HuH-7.5 (cell line): ENCODE measurements around the gene RMND5B.
A peak's percentile ranks its signal among the peaks of the same experiment; 100 is the strongest.
"Not testable (repeated sequence)": the region's sequence is repeated elsewhere in the genome, so short reads cannot be mapped to it uniquely, and the experiment has no call there.

Experiments
- DNase-seq: peaks from one replicate; pipeline ENCODE4 v3.0.0; 2011; ENCODE audit warnings: low spot score

The RMND5B gene

DNA sequence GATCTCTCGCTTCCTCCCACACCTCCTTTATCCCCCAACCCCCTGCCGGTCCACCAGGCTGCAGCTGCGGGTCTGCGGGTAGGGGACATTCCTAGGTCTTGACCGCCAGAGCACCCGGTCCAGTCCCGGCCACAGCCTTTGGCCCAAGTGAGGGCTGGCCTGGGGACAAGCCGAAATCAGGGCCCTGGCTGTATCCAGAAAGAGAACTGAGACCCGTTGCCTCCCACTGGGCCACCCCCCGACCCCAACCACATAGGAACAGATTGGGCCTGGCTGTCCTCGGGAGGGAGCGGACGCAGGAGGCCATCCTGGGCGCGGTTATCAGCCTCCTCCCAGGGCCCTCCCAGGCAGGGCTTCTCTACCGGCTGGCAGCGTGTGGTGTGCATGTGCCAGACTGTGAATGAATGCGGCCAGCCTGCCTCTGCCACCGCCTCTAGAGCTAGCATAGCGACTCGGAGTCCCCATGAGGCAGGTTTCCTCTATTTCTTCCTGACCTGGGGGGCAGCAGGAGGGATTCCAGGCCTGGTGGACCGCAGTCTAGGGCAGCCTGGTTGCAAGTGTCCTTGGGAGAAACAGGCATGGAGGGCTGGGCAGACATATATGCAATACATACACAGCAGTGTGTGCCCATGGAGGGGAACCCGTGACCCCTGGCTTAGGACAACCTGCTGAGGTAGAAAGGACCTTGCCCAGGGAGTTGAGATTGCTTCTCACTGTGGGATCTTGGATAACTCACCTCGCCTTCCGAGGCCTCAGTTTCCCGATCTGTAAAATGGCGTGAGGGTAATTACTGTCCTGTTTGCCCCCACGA is 16.3 kb upstream of the RMND5B start:
- DNase-seq = peak; percentile 53

- no peak for DNase-seq
These were observed 15.5 kb upstream of the RMND5B start for GRCh38 chr5:178115136-178115813.

DNA sequence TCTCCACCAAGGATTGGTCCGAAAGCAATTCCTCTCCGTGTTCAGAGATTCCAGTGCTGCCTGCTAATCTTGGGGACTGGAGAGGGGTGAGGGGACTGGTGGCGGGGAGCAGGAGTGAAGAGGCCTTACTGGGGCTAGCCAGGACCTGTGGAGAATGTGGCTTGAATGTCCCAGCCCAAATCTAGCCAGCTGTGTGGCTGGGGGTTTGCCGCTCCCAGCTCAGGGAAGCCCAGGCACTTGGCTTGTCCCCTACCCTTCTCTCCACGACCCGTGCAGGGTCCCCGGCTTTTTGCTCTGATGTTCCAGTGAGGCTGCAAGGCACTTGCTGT is 15.0 kb upstream of the RMND5B start:
- DNase-seq = no peak

DNA sequence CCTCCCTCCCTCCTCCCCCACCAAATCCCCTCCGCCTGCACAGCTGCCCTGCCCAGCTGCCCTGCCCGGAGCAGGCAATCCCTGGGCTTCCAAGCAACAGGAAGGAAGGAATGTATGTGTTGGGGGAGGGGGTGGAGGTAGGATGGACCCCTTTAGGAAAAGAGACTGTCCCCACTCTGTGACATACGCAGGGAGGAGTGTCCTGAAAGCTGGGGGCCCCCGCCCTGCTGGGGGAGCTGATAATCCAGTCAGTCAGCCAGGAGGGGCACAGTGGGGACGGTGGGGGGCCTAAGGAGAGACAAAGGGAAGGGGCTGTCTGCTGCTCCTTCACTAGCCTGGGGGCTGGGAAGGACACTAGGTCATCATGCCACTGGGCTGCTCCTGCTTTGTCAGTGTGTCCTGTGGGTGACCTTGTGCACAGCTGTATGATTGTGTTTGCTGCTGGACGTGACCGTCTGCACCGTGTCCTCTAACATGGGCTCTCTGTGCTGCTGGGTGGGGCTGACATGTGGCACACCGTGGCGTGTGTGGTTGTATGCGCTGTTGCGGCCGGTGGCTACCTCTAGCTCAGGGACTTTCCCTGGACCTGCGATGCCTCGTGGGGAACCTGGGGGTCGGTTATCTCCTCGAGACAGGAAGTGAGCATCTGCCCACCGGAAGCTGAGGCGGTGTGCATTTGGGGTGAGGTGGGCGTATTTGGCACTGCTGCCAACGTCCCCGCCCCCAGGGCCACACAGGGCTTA is 14.5 kb upstream of the RMND5B start:
- DNase-seq = no peak

GRCh38 chr5:178117923-178118701 is 12.7 kb upstream of the RMND5B start:
- DNase-seq = no peak

DNA sequence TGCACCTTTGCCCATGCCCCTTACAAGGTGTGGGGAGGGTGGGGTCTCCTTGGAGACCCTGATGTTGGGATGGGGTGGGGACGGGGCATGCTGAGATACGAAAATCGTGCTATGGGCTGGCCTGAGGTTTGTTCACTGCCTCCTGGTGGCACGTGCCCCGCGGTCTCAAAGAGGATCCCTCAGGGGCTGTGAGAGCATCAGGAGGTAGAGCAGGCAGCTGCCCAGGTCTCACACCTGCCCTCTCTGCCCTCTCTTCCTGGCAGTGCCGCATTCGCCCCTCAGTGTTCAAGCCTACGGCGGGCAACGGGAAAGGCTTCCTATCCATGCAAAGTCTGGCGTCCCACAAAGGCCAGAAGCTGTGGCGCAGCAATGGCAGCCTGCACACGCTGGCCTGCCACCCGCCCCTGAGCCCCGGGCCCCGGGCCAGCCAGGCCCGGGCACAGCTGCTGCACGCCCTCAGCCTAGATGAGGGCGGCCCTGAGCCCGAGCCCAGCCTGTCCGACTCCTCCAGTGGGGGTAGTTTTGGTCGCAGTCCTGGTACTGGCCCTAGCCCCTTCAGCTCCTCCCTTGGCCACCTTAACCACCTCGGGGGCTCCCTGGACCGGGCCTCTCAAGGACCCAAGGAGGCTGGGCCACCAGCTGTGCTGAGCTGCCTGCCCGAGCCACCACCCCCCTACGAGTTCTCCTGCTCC is 10.8 kb upstream of the RMND5B start:
- no peak for DNase-seq

GRCh38 chr5:178120607-178121357 is 10.0 kb upstream of the RMND5B start:
- peak; percentile 96 for DNase-seq

- no peak for DNase-seq
These were observed 9.2 kb upstream of the RMND5B start for GRCh38 chr5:178121391-178122276.

DNA sequence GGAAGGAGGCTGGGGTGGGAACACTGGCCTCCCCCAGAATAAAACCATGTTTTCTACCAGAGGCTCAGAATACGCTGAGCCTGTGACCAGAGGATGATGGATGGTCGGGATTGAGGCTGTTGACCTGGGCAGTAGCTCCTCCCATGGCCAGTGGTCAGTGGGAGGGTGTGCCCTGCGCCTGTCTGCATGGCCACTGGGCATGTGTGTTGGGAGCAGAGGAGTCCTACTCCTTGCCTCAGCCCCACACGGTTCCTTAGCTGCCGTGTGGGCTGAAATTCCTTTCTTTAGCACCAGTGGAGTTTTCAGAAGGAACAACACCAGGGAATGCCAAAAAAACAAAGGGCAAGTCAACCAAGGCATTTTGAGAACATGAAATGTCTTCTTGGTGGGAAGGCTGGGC is 8.5 kb upstream of the RMND5B start:
- DNase-seq = no peak

GRCh38 chr5:178123094-178123965 is 7.5 kb upstream of the RMND5B start:
- no peak for DNase-seq

- DNase-seq = peak; percentile 71
These were observed 6.6 kb upstream of the RMND5B start for GRCh38 chr5:178123966-178124925.

DNA sequence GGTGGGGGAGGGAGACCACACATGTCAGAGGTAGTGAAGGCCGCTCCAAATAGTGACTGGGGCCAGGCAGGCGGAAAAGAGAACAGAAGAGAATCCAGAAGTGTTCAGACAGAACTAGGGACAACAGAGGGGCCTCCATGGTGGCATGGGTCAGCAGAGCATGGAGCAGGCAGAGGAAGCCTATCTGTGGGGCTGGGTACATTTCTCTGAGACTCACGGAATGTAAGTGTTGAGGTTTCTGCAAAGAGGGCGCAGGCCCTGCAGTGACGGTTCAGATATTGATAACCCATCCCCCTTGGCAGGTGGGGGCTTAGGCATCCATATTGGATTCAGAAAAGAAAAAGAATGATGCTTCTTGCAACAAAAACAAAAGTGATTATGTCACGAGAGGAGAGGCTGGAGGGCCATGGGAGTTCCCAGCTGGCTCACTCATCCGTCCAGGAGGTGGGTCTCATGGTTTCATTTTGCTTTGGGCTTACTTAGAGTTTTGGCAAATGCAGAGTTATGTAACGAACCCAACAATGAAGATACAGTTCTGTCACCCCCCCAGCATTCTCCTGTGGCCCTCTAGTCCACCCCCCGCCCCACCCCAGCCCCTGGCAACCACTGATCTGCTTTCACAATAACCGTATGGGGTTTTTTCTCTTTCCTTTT is 5.4 kb upstream of the RMND5B start:
- DNase-seq = no peak

GRCh38 chr5:178126556-178126955 is 4.3 kb upstream of the RMND5B start:
- no peak for DNase-seq

- not testable (repeated sequence) for DNase-seq
These were observed 3.4 kb upstream of the RMND5B start for GRCh38 chr5:178127300-178128009.

- DNase-seq = no peak
These were observed 1.5 kb upstream of the RMND5B start for GRCh38 chr5:178129296-178129695.

DNA sequence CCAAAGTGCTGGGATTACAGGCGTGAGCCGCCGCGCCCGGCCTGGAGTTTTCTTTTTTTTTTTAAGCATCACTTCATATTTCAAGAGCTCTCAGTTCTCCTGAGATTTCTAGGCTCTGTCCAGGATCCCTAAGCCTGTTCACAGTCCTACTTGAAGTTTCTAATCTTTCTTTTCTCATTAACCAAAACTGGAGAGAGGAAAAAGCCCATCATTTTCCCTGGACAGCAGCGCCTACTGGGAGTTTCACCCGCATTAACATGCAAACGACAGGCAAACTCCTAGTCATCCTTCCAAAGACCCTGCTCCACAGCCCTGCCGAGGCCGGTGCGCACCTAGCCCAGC is 609 bp upstream of the RMND5B start:
- not testable (repeated sequence) for DNase-seq
